Astrocyte (in vitro differentiated cells and primary cell): ENCODE results near the gene NUDT12.

ENCODE experiments used
- CTCF ChIP-seq: IDR thresholded peaks from 2 replicates; pipeline ENCODE4 v1.5.1; 2011; ENCODE audit warnings: low read depth, mild to moderate bottlenecking, inconsistent platforms, low read length, moderate library complexity; ENCODE audit not compliant: insufficient read depth
- EZH2 ChIP-seq: IDR thresholded peaks from 2 replicates; pipeline ENCODE4 v1.6.1; 2012; ENCODE audit warnings: mild to moderate bottlenecking, low read length, inconsistent platforms; ENCODE audit not compliant: insufficient read depth

GRCh38 chr5:103571730-103572129, 9.1 kb upstream of the NUDT12 start:
- TF ChIP-seq CTCF, result no peak
- no peak for TF ChIP-seq EZH2
